ENCODE data around the gene SLC2A11. TPM values are rescaled to one million over a fixed set of nuclear protein-coding genes. Genes with fewer than 3 reads are reported as not detected.

Gene SLC2A11
- total and polyA plus RNA-seq, 10 of the 15 experiments (the other 5 are each of a cell fraction or from before 2014, with no cell fraction given): 0.98 to 18.3 (median 8.6) TPM

GRCh38 chr22:23841736-23842445, 15.8 kb upstream of the SLC2A11 start:
- Histone ChIP-seq H3K9ac (ENCODE audit: control insufficient read depth, insufficient read depth, low read length) (no peak overlapping the region), H2AFZ (ENCODE audit: control insufficient read depth, low read depth, low read length) (no peak overlapping the region), H3K27ac (ENCODE audit: control insufficient read depth, insufficient read depth) (no peak overlapping the region), H3K4me1 (ENCODE audit: control insufficient read depth, insufficient read depth, low read length) (peaks cover 54% of the 10 kb centered on the region), H3K9me3 (replicated peaks; ENCODE audit: control insufficient read depth, insufficient read depth, low read length) (no peaks in the 10 kb centered on the region), H3K27me3 (replicated peaks in 1 of 2; ENCODE audit: control insufficient read depth in 2 of 2, insufficient read depth in 2 of 2, low read length in 1 of 2) (no peaks in the 10 kb centered on the region), H3K79me2 (ENCODE audit: control insufficient read depth, insufficient read depth, low read length) (no peaks in the 10 kb centered on the region; the same call in 1 of the 2 replicates), H3K4me3 (no peak overlapping the region), H3K4me2 (ENCODE audit: control insufficient read depth, insufficient read depth) (no peak overlapping the region), H3K36me3 (ENCODE audit: control insufficient read depth in 2 of 2, insufficient read depth in 2 of 2, low read length in 1 of 2) (peaks cover 0 to 1% of the 10 kb centered on the region in 2 experiments; a peak in 1 of 4 replicates), H4K20me1 (ENCODE audit: control insufficient read depth, insufficient read depth) (no peaks in the 10 kb centered on the region)
- ChIA-PET SMC1A (ENCODE audit: uncharacterized antibody, unreplicated experiment) (no interaction called here), RAD21 (ENCODE audit: unreplicated experiment) (no interaction called here), CTCF (no interaction called here), POLR2A (no interaction called here)
- intact Hi-C loops (cut with micrococcal nuclease; ENCODE audit: unreplicated experiment): no loop called here
- DNase-seq (ENCODE audit: low read depth, low spot score) (no peak), FAIRE-seq (no peak), ATAC-seq (no peak)
- in situ Hi-C loops (cut with MboI): no loop called here
- BruUV-seq (replicated peaks): no TSS peak
- 72% methylated on average over 20 of the region's 20 CpGs for WGBS (ENCODE audit: insufficient coverage, insufficient replicate concordance, low lambda C conversion rate, missing lambda C conversion rate)
- TF ChIP-seq SMAD5 (IDR thresholded peaks at IDR 0.05; ENCODE audit: low read depth) (no peak), CBX5 (IDR thresholded peaks at IDR 0.05; ENCODE audit: low read depth) (no peak), NR2F1 (conservative IDR thresholded peaks at IDR 0.05) (no peak)

GRCh38 chr22:23842599-23842998, 15.1 kb upstream of the SLC2A11 start:
- no peak for DNase-seq (ENCODE audit: low read depth, low spot score)
- ATAC-seq: no peak
- Histone ChIP-seq H3K9me3 (replicated peaks; ENCODE audit: control insufficient read depth, insufficient read depth, low read length) (no peaks in the 10 kb centered on the region), H4K20me1 (ENCODE audit: control insufficient read depth, insufficient read depth) (no peaks in the 10 kb centered on the region), H3K4me1 (ENCODE audit: control insufficient read depth, insufficient read depth, low read length) (peaks cover 53% of the 10 kb centered on the region), H3K27me3 (replicated peaks in 1 of 2; ENCODE audit: control insufficient read depth in 2 of 2, insufficient read depth in 2 of 2, low read length in 1 of 2) (no peaks in the 10 kb centered on the region), H2AFZ (ENCODE audit: control insufficient read depth, low read depth, low read length) (no peak overlapping the region), H3K27ac (ENCODE audit: control insufficient read depth, insufficient read depth) (no peak overlapping the region), H3K9ac (ENCODE audit: control insufficient read depth, insufficient read depth, low read length) (no peak overlapping the region), H3K36me3 (ENCODE audit: control insufficient read depth in 2 of 2, insufficient read depth in 2 of 2, low read length in 1 of 2) (peaks cover 0 to 1% of the 10 kb centered on the region in 2 experiments; a peak in 1 of 4 replicates), H3K4me2 (ENCODE audit: control insufficient read depth, insufficient read depth) (no peak overlapping the region), H3K79me2 (ENCODE audit: control insufficient read depth, insufficient read depth, low read length) (no peaks in the 10 kb centered on the region), H3K4me3 (no peak overlapping the region)
- BruUV-seq (replicated peaks): no TSS peak
- intact Hi-C loops (cut with micrococcal nuclease; ENCODE audit: unreplicated experiment) (no loop called here), in situ Hi-C loops (cut with MboI) (no loop called here)
- WGBS (ENCODE audit: insufficient coverage, insufficient replicate concordance, low lambda C conversion rate, missing lambda C conversion rate): 38% methylated on average over 4 of the region's 4 CpGs
- POLR2A ChIA-PET: no interaction called here
- SMC1A ChIA-PET (ENCODE audit: uncharacterized antibody, unreplicated experiment): interaction anchor here (0.7 kb wide), 1 partner anchor 37 kb away, joined by 4 read pairs; no protein-coding TSS in a partner anchor
- no peak for TF ChIP-seq HDGF (IDR thresholded peaks at IDR 0.05)
- TF ChIP-seq ZSCAN29 (IDR thresholded peaks at IDR 0.05): no peak
- no peak for TF ChIP-seq FOS (IDR thresholded peaks at IDR 0.05; ENCODE audit: borderline replicate concordance, extremely low read depth, insufficient read length)
- no peak for TF ChIP-seq EZH2 (IDR thresholded peaks at IDR 0.05; ENCODE audit: borderline replicate concordance, control insufficient read depth, low read depth, low read length)
- RAD21 ChIA-PET (ENCODE audit: unreplicated experiment): no interaction called here
- FAIRE-seq: no peak
- CTCF ChIA-PET: interaction anchor here (0.6 to 0.7 kb wide), 2 partner anchors 18 to 215 kb away, joined by 3 read pairs; no protein-coding TSS in a partner anchor

Data from GM12878 (cell line).